GM21360 (cell line): ENCODE measurements around the gene HLA-DQB1.
A peak's percentile ranks its signal among the peaks of the same experiment; 100 is the strongest.
"Not testable (repeated sequence)": the region's sequence is repeated elsewhere in the genome, so short reads cannot be mapped to it uniquely, and the experiment has no call there.

ENCODE experiments used
- ATAC-seq: cut with Tn5 transposase; IDR thresholded peaks from one replicate; pipeline ENCODE4 v1.9.1; 2021; ENCODE audit warnings: mild to moderate bottlenecking, moderate library complexity; ENCODE audit not compliant: unreplicated experiment

The HLA-DQB1 gene

DNA sequence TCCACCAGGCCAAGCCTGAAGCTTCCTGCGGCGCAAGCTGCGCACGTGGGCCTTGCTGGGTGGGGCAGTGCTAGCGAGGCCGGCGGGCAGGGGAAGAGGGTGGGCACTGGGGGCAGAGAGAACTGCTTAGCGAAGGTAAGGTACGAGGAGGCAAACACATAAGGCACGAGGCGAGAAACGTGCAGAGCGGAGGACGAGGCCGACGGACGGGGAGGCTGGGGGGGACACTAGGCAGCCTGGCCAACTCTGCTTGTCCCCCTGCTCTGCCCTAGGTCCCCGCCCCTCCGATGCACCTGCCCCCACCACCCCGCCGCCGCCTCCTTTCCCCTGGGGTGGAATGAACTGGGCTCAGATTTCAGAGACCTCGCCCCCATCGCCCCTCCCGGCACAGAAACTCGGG, 2.1 kb downstream of the HLA-DQB1 start:
- no peak for ATAC-seq

DNA sequence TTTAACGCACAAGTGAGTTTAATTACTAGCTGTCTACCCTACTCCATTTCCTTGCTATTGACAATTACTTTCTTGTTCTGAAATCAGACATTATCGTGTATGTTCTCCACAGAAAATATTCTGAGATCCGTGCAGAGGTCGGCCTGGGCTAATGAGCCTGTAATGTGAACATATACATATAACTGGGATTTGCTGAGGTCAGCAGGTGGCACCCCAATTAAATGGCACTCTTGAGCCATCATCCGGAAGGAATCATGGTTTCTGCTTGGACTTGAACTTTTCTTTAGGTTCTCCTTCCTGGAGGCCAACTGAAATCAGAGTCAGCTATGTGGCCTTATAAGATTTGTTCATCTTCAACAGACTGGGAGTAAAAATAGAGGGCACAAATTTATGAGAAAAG, 3.6 kb downstream of the HLA-DQB1 start:
- no peak for ATAC-seq

DNA sequence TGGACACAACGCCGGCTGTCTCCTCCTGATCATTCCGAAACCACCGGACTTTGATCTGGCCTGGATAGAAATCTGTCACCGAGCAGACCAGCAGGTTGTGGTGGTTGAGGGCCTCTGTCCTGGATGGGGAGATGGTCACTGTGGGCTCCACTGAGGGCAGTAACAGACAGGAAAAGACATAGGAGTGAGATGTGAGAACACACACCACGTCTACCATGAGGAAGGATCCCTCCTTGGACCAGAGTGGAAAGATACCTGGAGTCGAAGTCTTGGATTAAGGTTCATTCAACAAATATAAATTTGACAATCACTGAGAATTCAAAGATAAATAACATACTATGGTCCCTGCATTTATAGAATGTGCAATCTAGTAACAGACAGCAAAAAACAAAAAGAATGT, 4.4 kb downstream of the HLA-DQB1 start:
- no peak for ATAC-seq

DNA sequence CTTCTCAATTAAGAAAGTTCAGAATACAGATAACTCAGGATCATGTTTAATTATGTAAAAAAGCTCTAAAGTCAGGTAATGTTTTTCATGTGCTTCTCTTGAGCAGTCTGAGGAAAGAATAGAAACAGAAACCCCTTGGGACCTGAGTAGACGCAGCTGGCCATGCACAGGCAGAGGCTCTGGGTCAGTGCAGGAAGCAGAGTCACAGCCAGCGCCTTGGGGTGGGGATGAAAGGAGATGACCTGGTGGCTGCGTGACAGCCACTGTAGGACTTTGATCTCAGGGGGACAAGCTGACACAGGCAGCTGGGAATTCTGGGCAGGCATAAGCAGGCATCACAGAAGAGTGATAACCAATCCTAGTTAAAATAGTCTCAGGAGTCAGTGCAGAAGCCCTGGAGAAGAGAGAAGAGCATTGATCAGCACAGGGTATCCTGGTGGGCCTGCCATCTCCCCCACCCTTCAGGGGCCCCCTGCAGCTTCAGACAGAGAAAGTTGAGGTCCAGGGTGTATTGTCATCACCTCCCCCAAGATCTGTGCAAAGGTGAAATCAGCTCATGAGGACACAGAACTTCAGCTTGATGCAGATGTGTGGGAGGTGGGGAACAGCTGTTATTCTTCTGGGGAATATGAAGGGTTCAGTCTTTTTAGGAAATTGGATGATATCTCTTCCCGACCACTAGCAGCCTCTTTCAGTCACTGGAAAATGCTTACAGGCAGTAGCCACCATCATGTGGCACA, 6.4 kb downstream of the HLA-DQB1 start:
- no peak for ATAC-seq

DNA sequence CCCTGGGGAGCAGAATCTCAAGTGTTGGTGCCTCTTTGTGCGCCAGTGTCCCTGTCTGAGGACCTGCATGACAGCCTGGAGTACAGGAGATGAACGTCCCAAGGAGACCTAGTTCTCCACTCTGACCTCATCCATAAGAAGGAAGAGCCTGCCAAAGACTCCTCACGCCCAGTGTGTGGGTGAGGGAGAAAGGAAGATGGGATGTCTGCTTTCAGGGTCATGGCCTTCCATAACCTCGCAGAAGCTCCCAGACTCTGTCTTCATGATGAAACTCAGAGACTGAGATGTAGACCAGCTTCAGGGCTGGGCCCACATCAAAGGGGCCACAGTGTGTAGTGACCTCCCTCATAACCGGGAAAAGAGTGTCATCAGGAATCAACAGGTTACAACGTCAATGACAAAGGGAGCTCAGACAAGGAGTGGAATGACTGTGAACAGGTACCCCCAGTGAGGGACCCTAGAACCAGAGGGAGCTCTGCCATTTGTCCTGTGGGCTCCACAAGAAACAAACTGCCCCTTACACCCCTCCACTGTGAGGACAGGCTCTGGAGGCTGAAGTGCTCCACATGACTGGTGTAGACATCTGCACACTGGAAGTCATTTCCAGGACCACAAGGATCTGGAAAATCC, 8.1 kb downstream of the HLA-DQB1 start:
- no peak for ATAC-seq

DNA sequence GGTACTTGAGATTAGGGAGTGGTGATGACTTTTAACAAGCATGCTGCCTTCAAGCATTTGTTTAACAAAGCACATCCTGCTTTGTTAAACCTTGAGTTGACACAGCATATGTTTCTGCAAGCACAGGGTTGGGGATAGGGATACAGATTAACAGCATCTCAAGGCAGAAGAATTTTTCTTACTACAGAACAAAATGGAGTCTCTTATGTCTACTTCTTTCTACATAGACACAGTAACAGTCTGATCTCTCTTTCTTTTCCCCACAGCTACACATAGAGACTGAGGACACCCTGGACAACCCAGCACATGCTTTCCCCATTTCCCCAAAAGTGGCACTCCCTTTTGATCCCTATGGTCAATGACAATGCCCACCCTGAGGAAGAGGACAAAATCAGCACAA, 8.6 kb downstream of the HLA-DQB1 start:
- ATAC-seq, result not testable (repeated sequence)

DNA sequence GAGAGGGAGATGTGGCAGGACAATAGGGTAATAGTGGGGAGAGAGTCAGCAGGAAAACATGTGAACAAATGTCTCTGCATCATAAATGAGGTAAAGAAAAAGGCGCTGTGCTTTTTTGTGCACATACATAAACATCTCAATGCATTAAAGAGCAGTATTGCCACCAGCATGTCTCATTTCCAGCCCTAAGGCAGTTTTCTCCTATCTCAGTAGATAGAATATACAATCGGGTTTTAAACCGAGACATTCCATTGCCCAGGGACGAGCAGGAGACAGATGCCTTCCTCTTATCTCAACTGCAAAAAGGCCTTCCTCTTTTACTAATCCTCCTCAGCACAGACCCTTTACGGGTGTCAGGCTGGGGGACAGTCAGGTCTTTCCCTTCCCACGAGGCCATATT, 9.1 kb downstream of the HLA-DQB1 start:
- not testable (repeated sequence) for ATAC-seq

DNA sequence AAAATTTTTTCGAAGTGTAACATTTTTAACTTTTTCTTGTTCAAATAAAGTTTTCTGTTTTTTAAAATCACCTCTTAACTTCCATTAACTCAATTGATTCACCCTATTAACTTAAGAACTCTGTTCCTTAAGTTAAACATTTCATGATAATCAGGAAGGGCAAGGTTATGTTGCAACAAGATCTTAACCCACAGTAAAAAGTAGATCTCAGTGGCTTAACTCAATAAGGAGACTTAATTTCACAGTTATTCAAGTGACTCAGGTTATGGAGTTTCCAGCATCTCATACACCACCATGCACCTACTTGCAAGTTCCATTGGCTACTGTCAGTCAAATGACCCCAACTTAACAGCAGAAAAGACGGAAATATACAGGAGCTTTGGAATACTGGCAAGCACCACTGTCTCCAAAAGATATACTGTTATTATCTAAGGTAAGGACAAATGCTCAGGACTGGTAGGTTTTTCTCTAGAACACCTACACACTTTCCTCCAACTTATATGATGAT, 11.2 kb downstream of the HLA-DQB1 start:
- no peak for ATAC-seq

DNA sequence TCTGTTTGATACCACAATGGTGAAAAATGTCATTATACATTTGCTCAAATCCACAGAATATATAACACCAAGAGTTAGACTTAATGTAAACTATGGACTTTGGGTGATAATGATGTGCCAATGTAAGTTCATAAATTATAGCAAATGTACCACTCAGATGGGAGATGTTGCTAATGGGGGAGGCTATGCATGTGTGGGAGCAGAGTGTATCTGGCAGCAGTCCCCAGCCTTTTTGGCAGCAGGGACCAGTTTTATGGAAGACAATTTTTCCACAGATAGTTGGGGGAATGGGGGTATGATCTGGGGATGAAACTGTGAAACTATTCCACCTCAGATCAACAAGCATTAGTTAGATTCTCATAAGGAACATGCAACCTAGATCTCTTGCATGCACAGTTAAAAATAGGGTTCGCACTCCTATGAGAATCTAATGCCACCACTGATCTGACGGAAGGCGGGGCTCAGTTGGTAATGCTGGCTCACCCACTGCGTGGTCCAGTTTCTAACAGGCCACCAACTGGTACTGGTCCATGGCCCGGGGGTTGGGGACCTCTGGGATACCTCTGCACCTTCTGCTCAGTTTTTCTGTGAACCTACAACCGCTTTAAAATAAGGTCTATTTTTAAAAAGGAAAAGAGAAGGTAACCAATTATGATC, 21.3 kb downstream of the HLA-DQB1 start:
- no peak for ATAC-seq

DNA sequence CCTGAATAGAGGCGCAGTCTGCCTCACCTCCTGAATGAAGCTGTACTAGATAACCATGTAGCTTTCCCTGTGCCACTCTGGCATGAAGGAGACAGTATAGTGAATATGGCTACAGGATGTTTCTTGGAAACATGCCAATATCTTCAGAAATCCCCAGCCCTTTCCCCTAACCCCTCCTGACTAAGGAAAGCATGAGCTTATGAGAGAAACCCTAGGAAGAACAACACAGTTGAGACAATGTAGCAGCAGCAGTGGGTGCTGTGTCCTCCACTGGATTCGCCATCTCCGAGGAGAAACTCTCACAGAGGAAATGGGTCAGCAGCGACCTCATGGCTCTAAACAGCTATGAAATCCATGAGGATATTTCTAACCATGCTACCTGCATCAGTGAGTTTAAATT, 22.6 kb downstream of the HLA-DQB1 start:
- no peak for ATAC-seq

DNA sequence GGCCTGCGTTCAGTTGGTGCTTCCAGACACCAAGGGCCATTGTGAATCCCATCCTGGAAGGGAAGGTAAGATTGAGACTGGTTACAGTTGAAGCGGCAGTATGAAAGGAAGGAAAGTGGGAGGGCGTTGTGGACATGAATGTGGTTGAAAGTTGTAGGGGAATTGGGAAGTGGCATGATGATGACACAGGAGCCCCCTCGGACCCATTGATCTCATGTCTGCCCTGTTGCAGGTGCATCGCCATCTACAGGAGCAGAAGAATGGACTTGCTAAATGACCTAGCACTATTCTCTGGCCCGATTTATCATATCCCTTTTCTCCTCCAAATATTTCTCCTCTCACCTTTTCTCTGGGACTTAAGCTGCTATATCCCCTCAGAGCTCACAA, 23.7 kb downstream of the HLA-DQB1 start:
- no peak for ATAC-seq

DNA sequence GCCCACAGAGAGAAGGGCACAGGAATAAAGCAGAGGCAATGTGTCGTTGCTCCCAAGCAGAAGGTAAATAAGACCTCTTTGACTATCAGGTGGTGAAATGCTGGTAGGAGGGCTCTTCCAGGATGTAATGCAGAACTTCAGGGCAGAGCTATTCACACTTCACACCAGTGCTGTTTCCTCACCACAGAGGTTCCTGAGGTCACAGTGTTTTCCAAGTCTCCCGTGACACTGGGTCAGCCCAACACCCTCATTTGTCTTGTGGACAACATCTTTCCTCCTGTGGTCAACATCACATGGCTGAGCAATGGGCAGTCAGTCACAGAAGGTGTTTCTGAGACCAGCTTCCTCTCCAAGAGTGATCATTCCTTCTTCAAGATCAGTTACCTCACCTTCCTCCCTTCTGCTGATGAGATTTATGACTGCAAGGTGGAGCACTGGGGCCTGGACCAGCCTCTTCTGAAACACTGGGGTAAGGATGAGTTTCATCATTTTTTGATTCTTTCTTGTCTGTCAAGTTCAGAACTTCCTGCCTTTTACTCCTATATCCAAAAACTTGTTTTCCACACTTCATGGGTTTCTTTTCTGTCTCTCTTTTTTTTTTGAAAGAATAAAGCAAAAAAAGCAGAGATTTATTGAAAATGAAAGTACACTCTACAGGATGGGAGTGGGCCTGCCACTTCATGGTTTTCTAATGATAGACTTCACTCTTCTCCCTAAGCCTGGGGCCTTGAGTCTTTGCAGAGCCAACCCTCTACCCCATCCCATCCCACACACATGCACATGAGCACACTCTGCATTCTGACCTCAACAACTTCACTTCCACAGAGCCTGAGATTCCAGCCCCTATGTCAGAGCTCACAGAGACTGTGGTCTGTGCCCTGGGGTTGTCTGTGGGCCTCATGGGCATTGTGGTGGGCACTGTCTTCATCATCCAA, 24.4 kb downstream of the HLA-DQB1 start:
- ATAC-seq, result not testable (repeated sequence)

DNA sequence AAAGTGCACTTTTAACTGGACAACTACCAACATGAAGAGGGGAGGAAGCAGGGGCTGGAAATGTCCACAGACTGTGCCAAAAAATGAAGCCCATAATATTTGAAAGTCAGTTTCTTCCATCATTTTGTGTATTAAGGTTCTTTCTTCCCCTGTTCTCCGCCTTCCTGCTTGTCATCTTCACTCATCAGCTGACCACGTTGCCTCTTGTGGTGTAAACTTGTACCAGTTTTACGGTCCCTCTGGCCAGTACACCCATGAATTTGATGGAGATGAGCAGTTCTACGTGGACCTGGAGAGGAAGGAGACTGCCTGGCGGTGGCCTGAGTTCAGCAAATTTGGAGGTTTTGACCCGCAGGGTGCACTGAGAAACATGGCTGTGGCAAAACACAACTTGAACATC, 25.3 kb downstream of the HLA-DQB1 start:
- no peak for ATAC-seq

DNA sequence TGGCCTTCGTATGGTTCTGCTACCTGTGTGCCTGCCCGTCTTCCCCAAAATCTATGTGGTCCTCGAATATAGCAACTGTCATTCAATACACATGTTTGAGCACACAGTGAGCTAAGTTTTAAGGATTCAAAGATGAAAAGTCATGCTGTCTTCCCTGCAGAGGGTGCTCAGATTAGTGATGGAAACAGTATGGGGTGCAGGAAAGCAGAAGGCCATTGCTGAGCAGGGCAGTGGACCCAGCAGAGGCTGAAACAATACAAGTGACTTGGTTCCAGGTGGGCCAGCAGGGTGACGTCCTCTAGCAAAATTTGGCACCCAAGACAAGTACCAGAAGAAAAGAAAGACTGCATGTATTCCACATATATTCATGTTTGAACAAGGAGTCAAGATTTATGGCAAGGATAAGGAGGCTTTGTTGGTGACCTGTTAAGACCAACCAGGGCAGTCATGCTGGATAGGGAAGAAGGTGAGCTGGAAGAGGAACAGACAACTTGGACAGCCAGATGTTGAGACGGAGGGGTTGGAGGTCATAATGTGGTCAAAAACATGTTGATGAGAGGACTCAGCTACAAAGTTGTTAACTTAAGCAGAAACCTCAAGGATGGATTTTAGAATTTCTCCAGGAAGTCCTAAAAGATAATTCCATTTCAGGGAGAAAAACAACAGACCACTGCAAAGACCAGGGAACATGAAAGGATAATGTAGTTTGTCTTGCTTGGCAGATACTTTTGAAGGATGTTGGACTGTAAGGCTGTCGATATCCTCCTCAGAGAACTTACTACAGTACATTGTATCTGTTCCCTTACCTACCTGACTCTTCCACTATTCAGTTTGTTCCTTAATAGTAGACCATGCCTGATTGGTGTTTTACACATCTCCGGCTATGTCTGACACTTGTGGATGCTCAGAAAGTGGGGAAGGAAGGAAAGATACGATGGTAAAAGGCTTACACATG, 26.7 kb downstream of the HLA-DQB1 start:
- no peak for ATAC-seq

DNA sequence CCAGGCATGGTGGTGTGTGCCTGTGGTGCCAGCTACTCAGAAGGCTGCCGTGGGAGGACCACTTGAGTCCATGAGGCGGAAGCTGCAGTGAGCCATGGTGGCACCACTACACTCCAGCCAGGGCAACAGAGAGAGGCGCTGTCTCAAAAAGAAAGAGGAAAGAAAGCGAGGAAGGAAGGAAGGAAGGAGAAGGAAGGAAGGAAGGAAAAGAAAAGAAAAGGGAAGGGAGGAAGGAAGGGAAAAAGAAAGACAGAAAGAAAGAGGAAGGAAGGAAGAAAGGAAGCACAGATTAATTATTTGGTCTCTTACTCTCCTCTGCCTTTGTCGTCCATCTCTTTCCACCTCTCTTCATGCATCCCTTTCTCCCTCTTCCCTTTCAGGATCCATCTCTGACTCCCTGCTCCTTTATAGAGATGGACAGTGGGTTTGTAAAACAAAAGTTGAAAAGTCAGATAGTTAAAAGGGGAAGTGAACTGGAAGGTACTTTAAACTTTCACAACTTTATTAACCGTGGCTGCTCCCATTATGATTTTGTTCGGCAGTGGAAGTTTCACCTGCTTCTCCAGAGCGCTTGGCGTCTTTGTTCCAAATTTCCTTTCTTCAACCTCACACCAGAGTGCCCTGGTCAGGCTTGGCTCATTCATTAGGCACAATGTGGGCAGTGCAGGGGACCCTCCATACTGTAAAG, 27.8 kb downstream of the HLA-DQB1 start:
- no peak for ATAC-seq

DNA sequence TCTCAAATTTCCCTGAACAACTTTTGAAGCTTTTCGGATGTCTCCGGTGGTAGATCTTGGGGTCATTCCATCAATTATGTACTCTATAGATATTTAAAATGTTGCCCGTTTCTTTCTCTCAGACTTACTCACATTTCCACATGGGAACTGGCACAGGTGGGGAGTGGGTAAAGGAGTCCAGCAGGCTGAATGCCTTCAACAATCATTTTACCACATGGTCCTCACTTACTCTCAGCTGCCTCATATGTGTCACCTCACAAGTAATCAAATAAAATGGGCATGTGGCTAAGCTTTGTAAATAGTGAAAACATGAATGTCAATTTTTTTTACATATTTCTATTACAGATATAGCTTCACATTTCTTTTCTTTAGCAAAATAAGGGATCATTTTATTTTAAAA, 28.6 kb downstream of the HLA-DQB1 start:
- no peak for ATAC-seq

DNA sequence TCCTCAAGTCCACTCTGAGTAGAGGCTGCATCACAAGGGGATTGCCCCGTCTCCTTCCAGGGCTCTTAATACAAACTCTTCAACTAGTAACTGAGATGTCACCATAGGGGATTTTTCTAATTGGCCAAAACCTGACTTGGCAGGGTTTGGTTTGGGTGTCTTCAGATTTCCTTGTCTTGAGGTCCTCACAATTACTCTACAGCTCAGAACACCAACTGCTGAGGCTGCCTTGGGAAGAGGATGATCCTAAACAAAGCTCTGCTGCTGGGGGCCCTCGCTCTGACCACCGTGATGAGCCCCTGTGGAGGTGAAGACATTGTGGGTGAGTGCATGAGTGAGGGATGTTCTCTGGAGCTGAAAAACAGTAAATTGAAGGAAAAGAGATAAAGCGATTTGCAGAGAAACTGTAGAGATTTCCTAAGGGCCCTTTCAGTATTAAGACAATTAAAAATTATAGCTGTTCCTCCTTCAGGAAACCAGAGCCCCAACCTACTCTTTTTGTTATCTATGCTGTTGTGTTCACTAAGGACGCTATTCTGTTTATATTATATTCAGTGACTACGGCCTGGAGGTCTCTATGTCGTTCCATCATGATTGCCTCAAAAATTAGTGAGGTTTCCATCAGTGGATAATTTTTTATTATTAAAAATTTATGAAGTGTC, 29.1 kb downstream of the HLA-DQB1 start, which contains the start of gene HLA-DQA1:
TSS of gene HLA-DQA1 (plus strand) at position 188 of the 662 bp plus-strand sequence. CDS start at position 241, 53 bp downstream.
- peak; percentile 56 for ATAC-seq

DNA sequence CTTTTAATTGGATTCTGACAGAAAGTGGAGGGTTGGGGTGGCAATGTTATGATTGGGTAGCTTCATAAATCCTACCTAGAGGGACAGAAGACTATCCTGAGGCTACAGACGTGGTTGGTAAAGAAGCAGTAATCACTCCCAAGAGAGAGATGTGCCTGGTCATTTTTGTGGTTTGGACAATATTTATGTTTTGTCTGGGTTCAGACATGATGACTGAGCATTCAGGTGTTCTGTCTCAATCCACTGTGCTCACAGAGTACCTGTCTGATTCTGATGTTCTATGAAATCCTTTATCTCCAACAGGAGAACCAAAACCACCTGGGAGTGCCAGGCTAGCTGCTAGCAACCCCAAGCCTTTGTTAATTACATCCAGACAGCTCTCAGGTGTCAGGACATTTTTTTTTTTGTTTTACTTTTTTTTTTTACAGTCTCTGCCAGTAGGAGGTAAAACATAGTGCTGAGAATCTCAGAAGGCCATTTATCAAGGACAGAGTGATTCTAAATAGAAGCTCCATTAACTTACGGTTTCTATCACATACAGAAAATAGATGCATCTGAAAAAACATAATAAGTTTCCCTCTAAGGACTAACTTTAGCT, 30.8 kb downstream of the HLA-DQB1 start:
- ATAC-seq, result no peak
